ENCODE measurements around the gene RBL1. TPM values are rescaled to one million over a fixed set of nuclear protein-coding genes. Genes with fewer than 3 reads are reported as not detected.
"Not testable (repeated sequence)": the region's sequence is repeated elsewhere in the genome, so short reads cannot be mapped to it uniquely, and the experiment has no call there.

The RBL1 gene
- total and polyA plus RNA-seq, 2 donors = 2.4 to 23.2 TPM

GRCh38 chr20:37000171-37000570 lies 95.6 kb downstream of the RBL1 start:
- not testable (repeated sequence) for DNase-seq (ENCODE audit: extremely low spot score); H3K27ac ChIP-seq (ENCODE audit: low read depth); H3K4me1 ChIP-seq (ENCODE audit: insufficient read depth); H3K4me3 ChIP-seq (ENCODE audit: low read depth, low read length); H3K36me3 ChIP-seq (ENCODE audit: insufficient read depth)
- WGBS = 93% methylated on average over 8 of the region's 26 CpGs

DNA sequence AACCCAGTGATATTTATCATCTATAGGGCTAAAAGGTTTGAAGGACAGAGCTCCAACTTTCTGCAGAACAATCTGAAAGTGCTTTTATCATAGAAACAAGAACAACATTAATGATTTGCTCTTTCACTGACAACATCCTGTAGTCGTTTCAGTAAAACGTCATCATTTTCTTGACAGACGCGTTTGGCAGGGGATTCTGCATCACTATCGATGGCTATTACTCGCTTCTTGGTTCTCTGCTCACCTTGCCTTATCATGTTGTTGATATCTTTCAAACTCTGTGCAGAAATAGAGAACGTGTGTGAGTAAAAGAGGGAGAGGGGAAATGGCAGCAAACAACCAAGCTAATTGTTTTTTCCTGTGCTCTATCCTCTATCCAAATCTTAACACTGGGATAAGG lies 97.1 kb downstream of the RBL1 start:
- Histone ChIP-seq H3K4me3 (ENCODE audit: low read depth, low read length) (no peak overlapping the region), H3K36me3 (ENCODE audit: insufficient read depth) (no peaks in the 10 kb centered on the region), H3K27ac (ENCODE audit: low read depth) (no peak overlapping the region), H3K4me1 (ENCODE audit: insufficient read depth) (no peaks in the 10 kb centered on the region)
- WGBS = 85% methylated on average over 7 of the region's 7 CpGs
- no peak for DNase-seq (ENCODE audit: extremely low spot score)

DNA sequence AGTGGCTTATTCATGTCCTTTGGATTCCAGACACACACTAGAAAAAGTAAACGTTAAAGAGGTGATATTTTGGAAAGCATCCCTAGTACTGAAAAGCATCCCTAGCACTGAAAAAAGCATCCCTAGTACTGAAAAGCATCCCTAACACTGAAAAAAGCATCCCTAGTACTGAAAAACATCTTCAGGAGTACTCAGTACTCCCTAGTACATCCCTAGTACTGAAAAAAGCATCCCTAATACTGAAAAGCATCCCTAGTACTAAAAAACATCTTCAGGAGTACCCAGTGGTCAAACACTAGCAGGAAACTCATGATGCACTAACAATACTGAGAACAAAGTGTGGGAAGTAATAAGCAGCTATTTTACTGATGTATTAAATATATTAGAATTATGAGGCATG lies 98.7 kb downstream of the RBL1 start:
- Histone ChIP-seq H3K27ac (ENCODE audit: low read depth) (no peak overlapping the region), H3K4me1 (ENCODE audit: insufficient read depth) (no peaks in the 10 kb centered on the region), H3K36me3 (ENCODE audit: insufficient read depth) (no peaks in the 10 kb centered on the region), H3K4me3 (ENCODE audit: low read depth, low read length) (no peak overlapping the region)
- WGBS = 53% methylated on average over 1 of the region's 1 CpG
- no peak for DNase-seq (ENCODE audit: extremely low spot score)

- not testable (repeated sequence) for H3K4me1 ChIP-seq (ENCODE audit: insufficient read depth); H3K4me3 ChIP-seq (ENCODE audit: low read depth, low read length); H3K27ac ChIP-seq (ENCODE audit: low read depth); H3K36me3 ChIP-seq (ENCODE audit: insufficient read depth); DNase-seq (ENCODE audit: extremely low spot score)
- WGBS = over 99% methylated on average over 4 of the region's 4 CpGs
These were observed 101.6 kb downstream of the RBL1 start for GRCh38 chr20:36994221-36994620.

GRCh38 chr20:36992802-36993334 lies 102.9 kb downstream of the RBL1 start:
- 94% methylated on average over 4 of the region's 4 CpGs for WGBS
- no peak for DNase-seq (ENCODE audit: extremely low spot score)
- no peaks in the 10 kb centered on the region for H3K36me3 ChIP-seq (ENCODE audit: insufficient read depth)
- H3K4me1 ChIP-seq (ENCODE audit: insufficient read depth) = no peaks in the 10 kb centered on the region
- no peak overlapping the region for H3K4me3 ChIP-seq (ENCODE audit: low read depth, low read length)
- H3K27ac ChIP-seq (ENCODE audit: low read depth) = no peak overlapping the region

DNA sequence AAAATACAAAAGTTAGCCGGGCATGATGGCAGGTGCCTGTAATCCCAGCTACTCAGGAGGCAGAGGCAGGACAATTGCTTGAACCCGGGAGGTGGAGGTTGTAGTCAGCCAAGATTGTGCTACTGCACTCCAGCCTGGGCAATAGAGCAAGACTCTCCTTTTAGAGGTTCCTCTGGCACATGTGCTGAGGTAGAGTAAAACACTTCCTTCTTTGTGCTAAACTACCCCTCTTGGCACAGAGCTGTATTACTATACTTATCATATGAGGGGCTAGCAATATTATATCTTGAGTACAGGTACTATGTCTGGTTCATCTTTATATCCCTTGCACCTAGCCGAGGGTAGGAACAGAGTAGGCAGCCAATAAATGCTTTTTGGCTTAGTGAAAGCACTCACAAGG lies 104.1 kb downstream of the RBL1 start:
- Histone ChIP-seq H3K4me1 (ENCODE audit: insufficient read depth) (no peaks in the 10 kb centered on the region), H3K4me3 (ENCODE audit: low read depth, low read length) (no peak overlapping the region), H3K27ac (ENCODE audit: low read depth) (no peak overlapping the region), H3K36me3 (ENCODE audit: insufficient read depth) (no peaks in the 10 kb centered on the region)
- WGBS = 89% methylated on average over 3 of the region's 3 CpGs
- no peak for DNase-seq (ENCODE audit: extremely low spot score)

DNA sequence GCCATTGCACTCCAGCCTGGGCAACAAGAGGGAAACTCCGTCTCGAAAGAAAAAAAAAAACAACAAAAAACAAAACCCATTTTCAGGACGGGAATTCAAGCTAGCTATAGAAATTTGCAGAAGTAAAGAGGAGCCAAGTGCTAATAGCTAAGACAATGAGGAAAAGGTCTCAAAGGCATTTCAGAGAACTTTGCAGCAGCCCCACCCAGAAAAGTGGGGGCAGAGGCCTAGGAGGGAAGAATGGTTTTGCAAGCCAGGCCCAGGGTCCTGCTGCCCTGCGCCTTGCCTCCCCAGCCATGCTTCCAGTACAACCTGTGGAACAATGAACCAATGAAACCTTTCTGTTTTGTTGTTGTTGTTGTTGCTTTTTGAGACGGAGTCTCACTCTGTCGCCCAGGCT lies 106.0 kb downstream of the RBL1 start:
- DNase-seq (ENCODE audit: extremely low spot score) = no peak
- no peak overlapping the region for H3K27ac ChIP-seq (ENCODE audit: low read depth)

GRCh38 chr20:36988494-36988966 lies 107.3 kb downstream of the RBL1 start:
- Histone ChIP-seq H3K27ac (ENCODE audit: low read depth) (no peak overlapping the region), H3K4me3 (ENCODE audit: low read depth, low read length) (no peak overlapping the region), H3K4me1 (ENCODE audit: insufficient read depth) (no peaks in the 10 kb centered on the region), H3K36me3 (ENCODE audit: insufficient read depth) (no peaks in the 10 kb centered on the region)
- DNase-seq (ENCODE audit: extremely low spot score) = no peak
- 72% methylated on average over 3 of the region's 3 CpGs for WGBS

More for the DNA sequence above, 106.0 kb downstream of the RBL1 start:
- Histone ChIP-seq H3K4me1 (ENCODE audit: insufficient read depth) (no peaks in the 10 kb centered on the region), H3K36me3 (ENCODE audit: insufficient read depth) (no peaks in the 10 kb centered on the region), H3K4me3 (ENCODE audit: low read depth, low read length) (no peak overlapping the region)
- 88% methylated on average over 6 of the region's 6 CpGs for WGBS

GRCh38 chr20:36984257-36984638 lies 111.5 kb downstream of the RBL1 start:
- no peak for DNase-seq (ENCODE audit: extremely low spot score)
- Histone ChIP-seq H3K4me1 (ENCODE audit: insufficient read depth) (no peaks in the 10 kb centered on the region), H3K27ac (ENCODE audit: low read depth) (no peak overlapping the region), H3K4me3 (ENCODE audit: low read depth, low read length) (no peak overlapping the region), H3K36me3 (ENCODE audit: insufficient read depth) (no peaks in the 10 kb centered on the region)
- 52% methylated on average over 6 of the region's 6 CpGs for WGBS

DNA sequence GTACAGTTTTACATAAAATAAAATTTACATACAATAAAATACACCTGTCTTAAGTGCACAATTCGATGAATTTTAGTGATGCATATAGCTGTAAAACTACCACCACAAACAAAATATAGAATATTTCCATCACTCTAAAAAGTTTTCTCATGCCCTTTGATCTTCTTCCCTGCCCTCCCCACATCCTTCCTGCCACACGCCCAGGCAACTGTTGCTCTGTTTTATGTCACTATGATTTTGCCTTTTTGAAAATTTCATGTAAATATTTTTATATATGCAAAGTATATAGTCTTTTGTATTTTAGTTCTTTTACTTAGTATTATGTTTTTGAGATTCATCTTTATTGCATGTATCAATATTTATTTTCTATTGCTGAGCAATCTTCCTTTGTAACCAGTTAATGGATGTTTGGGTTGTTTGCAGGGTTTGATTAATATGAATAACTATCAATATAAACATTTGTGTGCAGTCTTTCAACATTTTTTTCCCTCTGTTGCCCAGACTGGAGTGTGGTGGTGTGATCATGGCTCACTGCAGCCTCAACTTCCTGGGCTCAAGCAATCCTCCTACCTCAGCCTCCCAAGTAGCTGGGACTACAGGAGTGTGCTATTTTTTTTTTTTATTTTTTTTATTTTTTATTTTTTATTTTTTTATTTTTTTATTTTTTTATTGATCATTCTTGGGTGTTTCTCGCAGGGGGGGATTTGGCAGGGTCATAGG lies 120.5 kb downstream of the RBL1 start:
- H3K27ac ChIP-seq (ENCODE audit: low read depth) = no peak overlapping the region
- DNase-seq (ENCODE audit: extremely low spot score) = no peak
- WGBS = 69% methylated on average over 3 of the region's 3 CpGs
- no peaks in the 10 kb centered on the region for H3K36me3 ChIP-seq (ENCODE audit: insufficient read depth)
- H3K4me3 ChIP-seq (ENCODE audit: low read depth, low read length) = no peak overlapping the region
- H3K4me1 ChIP-seq (ENCODE audit: insufficient read depth) = no peaks in the 10 kb centered on the region

DNA sequence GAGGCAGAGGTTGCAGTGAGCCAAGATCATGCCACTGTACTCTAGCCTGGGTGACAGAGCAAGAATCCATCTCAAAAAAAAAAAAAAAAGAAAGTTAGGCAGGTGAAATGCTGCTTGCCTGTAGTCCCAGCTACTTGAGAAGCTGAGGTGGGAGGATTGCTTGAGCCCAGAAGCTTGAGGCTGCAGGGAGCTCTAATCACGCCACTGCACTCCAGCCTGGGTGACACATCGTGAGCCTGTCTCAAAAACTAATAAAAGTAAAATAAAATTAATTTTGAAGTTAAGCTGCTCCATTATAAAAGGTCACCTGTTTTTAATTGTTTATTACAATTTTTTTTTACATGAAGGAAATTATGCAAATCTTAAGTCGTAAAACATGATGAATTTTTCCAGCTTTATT lies 121.1 kb downstream of the RBL1 start:
- Histone ChIP-seq H3K27ac (ENCODE audit: low read depth) (no peak overlapping the region), H3K36me3 (ENCODE audit: insufficient read depth) (no peaks in the 10 kb centered on the region), H3K4me1 (ENCODE audit: insufficient read depth) (no peaks in the 10 kb centered on the region), H3K4me3 (ENCODE audit: low read depth, low read length) (no peak overlapping the region)
- 89% methylated on average over 3 of the region's 3 CpGs for WGBS
- DNase-seq (ENCODE audit: extremely low spot score) = no peak

DNA sequence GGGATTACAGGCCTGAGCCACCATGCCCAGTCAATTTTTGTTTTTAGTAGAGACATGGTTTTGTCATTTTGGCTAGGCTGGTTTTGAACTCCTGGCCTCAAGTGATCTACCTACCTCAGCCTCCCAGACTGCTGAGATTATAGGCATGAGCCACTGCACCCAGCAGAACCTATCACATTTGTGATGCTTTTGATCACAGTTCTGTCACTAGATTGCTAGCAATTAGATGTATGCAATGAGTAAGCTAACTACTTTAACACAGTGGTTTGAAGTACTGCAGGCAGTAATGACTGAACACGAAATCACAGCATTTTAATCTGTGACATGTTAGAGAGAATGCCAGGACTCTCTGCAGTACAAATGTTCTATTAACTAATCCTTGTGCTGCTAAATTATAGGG lies 124.7 kb downstream of the RBL1 start:
- WGBS = 72% methylated on average over 1 of the region's 1 CpG
- no peak for DNase-seq (ENCODE audit: extremely low spot score)
- Histone ChIP-seq H3K4me1 (ENCODE audit: insufficient read depth) (no peaks in the 10 kb centered on the region), H3K36me3 (ENCODE audit: insufficient read depth) (no peaks in the 10 kb centered on the region), H3K27ac (ENCODE audit: low read depth) (no peak overlapping the region), H3K4me3 (ENCODE audit: low read depth, low read length) (no peak overlapping the region)

- H3K4me3 ChIP-seq (ENCODE audit: low read depth, low read length) = no peak overlapping the region
- no peak for DNase-seq (ENCODE audit: extremely low spot score)
- H3K27ac ChIP-seq (ENCODE audit: low read depth) = no peak overlapping the region
- H3K4me1 ChIP-seq (ENCODE audit: insufficient read depth) = no peaks in the 10 kb centered on the region
- no peaks in the 10 kb centered on the region for H3K36me3 ChIP-seq (ENCODE audit: insufficient read depth)
- WGBS = 81% methylated on average over 10 of the region's 10 CpGs
These were observed 126.2 kb downstream of the RBL1 start for GRCh38 chr20:36969478-36970186.

DNA sequence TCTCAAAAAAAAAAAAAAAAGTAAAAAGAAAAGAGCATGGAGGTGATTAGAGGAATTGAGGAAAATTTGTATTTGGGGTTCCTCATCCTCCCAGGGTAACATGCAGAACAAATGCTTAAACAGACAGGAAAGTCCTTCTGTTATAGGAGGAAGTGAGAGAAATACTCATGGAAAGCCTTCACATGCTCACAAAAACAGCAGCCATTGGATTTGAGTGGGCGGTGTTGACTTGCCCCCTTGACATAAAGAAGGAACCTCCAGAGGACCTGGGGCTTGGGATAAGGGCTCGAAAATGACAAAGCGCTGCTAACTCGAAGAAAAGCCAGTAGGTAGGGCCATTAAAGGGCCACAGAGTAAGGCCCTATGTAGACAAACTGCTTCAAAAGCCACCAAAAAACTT lies 126.7 kb downstream of the RBL1 start:
- WGBS = 92% methylated on average over 4 of the region's 4 CpGs

More for the DNA sequence above, 126.7 kb downstream of the RBL1 start:
- Histone ChIP-seq H3K4me1 (ENCODE audit: insufficient read depth) (no peaks in the 10 kb centered on the region), H3K36me3 (ENCODE audit: insufficient read depth) (no peaks in the 10 kb centered on the region), H3K4me3 (ENCODE audit: low read depth, low read length) (no peak overlapping the region), H3K27ac (ENCODE audit: low read depth) (no peak overlapping the region)
- no peak for DNase-seq (ENCODE audit: extremely low spot score)

All from urinary bladder (tissue), 4 donors.